Erythroblast (primary cell): Measurements from ENCODE around the gene TMEM266.

Source experiments
- GATA1 ChIP-seq: IDR thresholded peaks from 2 replicates; pipeline ENCODE4 v1.6.1; 2011; ENCODE audit warnings: low read depth, mild to moderate bottlenecking, control low read depth, low read length, moderate library complexity
- POLR2A ChIP-seq: IDR thresholded peaks from 2 replicates; pipeline ENCODE4 v1.6.1; 2011; ENCODE audit warnings: mild to moderate bottlenecking, low read length

DNA sequence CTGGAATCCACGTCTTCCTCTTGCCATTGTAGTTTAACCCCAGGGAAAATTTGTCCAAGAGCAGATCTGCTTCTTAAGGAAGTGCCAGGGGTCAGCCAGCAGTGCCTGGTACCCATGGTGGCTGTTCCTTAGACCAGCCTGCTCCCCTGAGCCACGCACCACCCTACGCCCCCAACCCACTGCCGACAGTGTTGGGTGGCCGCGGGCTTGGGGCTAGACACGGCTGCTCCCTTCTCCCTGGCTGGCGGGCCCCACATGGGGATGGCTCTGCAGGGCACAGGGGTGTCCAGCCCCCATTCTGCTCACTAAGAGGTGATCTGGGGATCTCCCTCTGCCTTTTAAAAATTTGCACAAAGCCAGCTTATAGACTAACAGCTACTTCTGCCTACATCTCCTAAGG is 104.8 kb downstream of the TMEM266 start:
- no peak for TF ChIP-seq POLR2A
- TF ChIP-seq GATA1 = no peak
